IPS DF 6.9 (cell line): ENCODE results near the gene KCNJ8.
"Not testable (repeated sequence)": the region's sequence is repeated elsewhere in the genome, so short reads cannot be mapped to it uniquely, and the experiment has no call there.

ENCODE experiments used
- DNase-seq: peaks from one replicate; pipeline ENCODE4 v3.0.0-alpha.2; 2013; ENCODE audit warnings: low read depth, low spot score
- H3K27ac ChIP-seq: one replicate; pipeline ENCODE4 v1.5.1; 2013; ENCODE audit warnings: low read length, control low read depth
- H3K27me3 ChIP-seq: 2 replicates; pipeline ENCODE4 v1.6.1; 2013; ENCODE audit warnings: mild to moderate bottlenecking, low read length; ENCODE audit not compliant: control insufficient read depth, insufficient read depth
- H3K36me3 ChIP-seq: 2 replicates; pipeline ENCODE4 v1.6.1; 2013; ENCODE audit warnings: low read length; ENCODE audit not compliant: control insufficient read depth, insufficient read depth
- H3K4me1 ChIP-seq: 2 replicates; pipeline ENCODE4 v1.6.1; 2013; ENCODE audit warnings: low read length; ENCODE audit not compliant: control insufficient read depth, insufficient read depth
- H3K4me3 ChIP-seq: 2 replicates; pipeline ENCODE4 v1.5.1; 2013; ENCODE audit warnings: mild to moderate bottlenecking, low read length
- H3K9me3 ChIP-seq: 2 replicates; pipeline ENCODE4 v1.6.1; 2013; ENCODE audit warnings: low read length, inconsistent platforms; ENCODE audit not compliant: control insufficient read depth, insufficient read depth
- WGBS: extraction: QIAGEN DNeasy Blood & Tissue Kit; methylation state at CpG from one replicate; pipeline ENCODE4 v1.1.7; 2013; ENCODE audit warnings: mixed read lengths, missing lambda C conversion rate; ENCODE audit not compliant: insufficient read length, insufficient coverage; 5-methylcytosine and 5-hydroxymethylcytosine counted together

Gene KCNJ8

GRCh38 chr12:21782723-21783122 is 8.2 kb upstream of the KCNJ8 start:
- H3K27me3 ChIP-seq, DNase-seq, H3K4me3 ChIP-seq, H3K36me3 ChIP-seq, H3K27ac ChIP-seq, H3K9me3 ChIP-seq, H3K4me1 ChIP-seq: not testable (repeated sequence)
- no CpG with 5 or more reads among the region's 3 CpGs for WGBS

GRCh38 chr12:21780786-21781185 is 6.3 kb upstream of the KCNJ8 start:
- Histone ChIP-seq H3K27ac (no peak overlapping the region), H3K27me3 (no peaks in the 10 kb centered on the region), H3K4me1 (no peaks in the 10 kb centered on the region), H3K36me3 (no peaks in the 10 kb centered on the region), H3K9me3 (no peaks in the 10 kb centered on the region), H3K4me3 (no peak overlapping the region)
- WGBS: no CpG with 5 or more reads among the region's 3 CpGs
- no peak for DNase-seq

- no peak overlapping the region for H3K4me3 ChIP-seq
- no peaks in the 10 kb centered on the region for H3K36me3 ChIP-seq
- no peak for DNase-seq
- H3K27ac ChIP-seq: no peak overlapping the region
- WGBS: no CpG with 5 or more reads among the region's 3 CpGs
- H3K9me3 ChIP-seq: no peaks in the 10 kb centered on the region
- H3K27me3 ChIP-seq: peaks cover 3% of the 10 kb centered on the region; the same call in 1 of the 2 replicates
- no peaks in the 10 kb centered on the region for H3K4me1 ChIP-seq
Observed at GRCh38 chr12:21776175-21776574, 1.7 kb upstream of the KCNJ8 start.

GRCh38 chr12:21775133-21775820 is 771 bp upstream of the KCNJ8 start:
- no peaks in the 10 kb centered on the region for H3K9me3 ChIP-seq
- H3K36me3 ChIP-seq: no peaks in the 10 kb centered on the region
- no peaks in the 10 kb centered on the region for H3K4me1 ChIP-seq
- peak overlapping the region; percentile 27; the same call in 1 of the 2 replicates for H3K4me3 ChIP-seq
- H3K27me3 ChIP-seq: peaks cover 3% of the 10 kb centered on the region; the same call in 1 of the 2 replicates
- H3K27ac ChIP-seq: no peak overlapping the region
- DNase-seq: no peak
- no CpG with 5 or more reads among the region's 14 CpGs for WGBS

GRCh38 chr12:21773806-21774205 is 700 bp downstream of the KCNJ8 start:
- no peak for DNase-seq
- no CpG with 5 or more reads among the region's 10 CpGs for WGBS
- Histone ChIP-seq H3K27me3 (peaks cover 3% of the 10 kb centered on the region; the same call in 1 of the 2 replicates), H3K4me1 (no peaks in the 10 kb centered on the region), H3K9me3 (no peaks in the 10 kb centered on the region), H3K27ac (no peak overlapping the region), H3K4me3 (no peak overlapping the region), H3K36me3 (no peaks in the 10 kb centered on the region)

- Histone ChIP-seq H3K27ac (no peak overlapping the region), H3K4me1 (no peaks in the 10 kb centered on the region), H3K4me3 (no peak overlapping the region), H3K9me3 (no peaks in the 10 kb centered on the region), H3K27me3 (peaks cover 3% of the 10 kb centered on the region; the same call in 1 of the 2 replicates), H3K36me3 (no peaks in the 10 kb centered on the region)
- peak; percentile 71 for DNase-seq
- no CpG with 5 or more reads among the region's 23 CpGs for WGBS
Observed at GRCh38 chr12:21773263-21773741, 1.2 kb downstream of the KCNJ8 start.

- WGBS: no CpG with 5 or more reads among the region's 1 CpG
- Histone ChIP-seq H3K9me3 (no peaks in the 10 kb centered on the region), H3K4me1 (no peaks in the 10 kb centered on the region), H3K36me3 (no peaks in the 10 kb centered on the region), H3K27me3 (peaks cover 3% of the 10 kb centered on the region; the same call in 1 of the 2 replicates), H3K4me3 (no peak overlapping the region), H3K27ac (no peak overlapping the region)
- DNase-seq: no peak
Observed at GRCh38 chr12:21771311-21771710, 3.2 kb downstream of the KCNJ8 start.

GRCh38 chr12:21769307-21769706 is 5.2 kb downstream of the KCNJ8 start:
- Histone ChIP-seq H3K4me1 (no peaks in the 10 kb centered on the region), H3K36me3 (no peaks in the 10 kb centered on the region), H3K9me3 (no peaks in the 10 kb centered on the region), H3K27ac (no peak overlapping the region), H3K4me3 (no peak overlapping the region), H3K27me3 (peaks cover 1% of the 10 kb centered on the region; the same call in 1 of the 2 replicates)
- no peak for DNase-seq
- WGBS: no CpG with 5 or more reads among the region's 2 CpGs

- Histone ChIP-seq H3K4me1 (no peaks in the 10 kb centered on the region), H3K36me3 (no peaks in the 10 kb centered on the region)
- no CpG with 5 or more reads among the region's 2 CpGs for WGBS
Observed at GRCh38 chr12:21766403-21766802, 8.1 kb downstream of the KCNJ8 start.

GRCh38 chr12:21764950-21765349 is 9.6 kb downstream of the KCNJ8 start:
- no peak overlapping the region for H3K27ac ChIP-seq
- no peaks in the 10 kb centered on the region for H3K9me3 ChIP-seq
- H3K4me3 ChIP-seq: no peak overlapping the region
- no CpG with 5 or more reads among the region's 4 CpGs for WGBS
- H3K4me1 ChIP-seq: no peaks in the 10 kb centered on the region
- H3K27me3 ChIP-seq: no peaks in the 10 kb centered on the region
- H3K36me3 ChIP-seq: no peaks in the 10 kb centered on the region
- DNase-seq: no peak

More at GRCh38 chr12:21766403-21766802, 8.1 kb downstream of the KCNJ8 start:
- DNase-seq: no peak
- Histone ChIP-seq H3K4me3 (no peak overlapping the region), H3K9me3 (no peaks in the 10 kb centered on the region), H3K27ac (no peak overlapping the region), H3K27me3 (no peaks in the 10 kb centered on the region)

GRCh38 chr12:21764065-21764464 is 10.4 kb downstream of the KCNJ8 start:
- H3K4me3 ChIP-seq: no peak overlapping the region
- no peak for DNase-seq
- no peaks in the 10 kb centered on the region for H3K27me3 ChIP-seq
- H3K27ac ChIP-seq: no peak overlapping the region
- no peaks in the 10 kb centered on the region for H3K4me1 ChIP-seq
- no peaks in the 10 kb centered on the region for H3K36me3 ChIP-seq
- WGBS: no CpG with 5 or more reads among the region's 2 CpGs
- H3K9me3 ChIP-seq: no peaks in the 10 kb centered on the region
